Astrocyte (in vitro differentiated cells and primary cell): ENCODE data around the gene QRICH1.

ENCODE experiments used
- CTCF ChIP-seq: IDR thresholded peaks from 2 replicates; pipeline ENCODE4 v1.5.1; 2011; ENCODE audit warnings: low read depth, mild to moderate bottlenecking, inconsistent platforms, low read length, moderate library complexity; ENCODE audit not compliant: insufficient read depth
- EZH2 ChIP-seq: IDR thresholded peaks from 2 replicates; pipeline ENCODE4 v1.6.1; 2012; ENCODE audit warnings: mild to moderate bottlenecking, low read length, inconsistent platforms; ENCODE audit not compliant: insufficient read depth

DNA sequence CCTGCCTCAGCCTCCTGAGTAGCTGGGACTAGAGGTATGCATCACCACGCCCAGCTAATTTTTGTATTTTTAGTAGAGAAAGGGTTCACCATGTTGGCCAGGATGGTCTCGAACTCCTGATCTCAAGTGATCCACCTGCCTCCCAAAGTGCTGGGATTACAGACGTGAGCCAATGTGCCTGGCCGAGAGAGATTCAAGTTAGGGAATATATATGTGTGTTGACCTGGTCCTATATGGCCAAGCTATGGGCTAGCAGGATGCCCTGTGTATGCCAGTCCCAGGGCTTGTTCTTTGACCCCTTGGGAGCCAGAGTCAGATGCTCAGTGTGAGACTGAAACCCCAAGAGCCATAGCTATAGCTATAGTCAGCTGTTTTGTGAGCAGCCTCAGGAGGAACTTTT, 70.1 kb downstream of the QRICH1 start:
- no peak for TF ChIP-seq EZH2
- TF ChIP-seq CTCF: no peak
